ENCODE measurements around the gene CFAP410. TPM values are rescaled to one million over a fixed set of nuclear protein-coding genes. Genes with fewer than 3 reads are reported as not detected.

The CFAP410 gene
- total and polyA plus RNA-seq, 8 donors: 21.1 to 118 (median 32.8) TPM

DNA sequence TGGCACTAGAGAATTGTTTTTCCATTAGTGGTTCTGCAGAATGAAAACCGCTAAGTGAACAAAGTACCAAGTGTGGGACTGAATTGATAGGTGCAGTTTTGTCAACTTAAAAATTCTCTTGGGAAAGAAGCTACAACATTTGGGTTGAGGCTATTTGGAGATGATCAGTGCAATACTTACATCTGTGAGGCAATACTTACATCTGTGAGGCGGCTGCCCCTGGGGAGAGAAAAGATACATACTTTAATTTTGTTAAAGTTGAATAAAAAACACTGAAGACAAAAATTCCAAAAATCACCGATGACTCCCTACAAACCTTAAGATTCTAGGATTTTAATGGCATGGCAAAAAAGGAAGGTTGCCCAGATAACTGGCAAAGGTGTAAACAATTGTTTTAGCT, 1.7 kb downstream of the CFAP410 start:
- Histone ChIP-seq H3K4me3 (no peak overlapping the region), H3K27ac (peak overlapping the region in 4 of 5 donors; percentile 86 to 95 (median 90)), H3K4me1 (peaks cover 13 to 25% (median 19%) of the 10 kb centered on the region in 4 donors), H3K36me3 (peaks cover 5 to 34% (median 32%) of the 10 kb centered on the region in 4 donors), H3K27me3 (no peaks in the 10 kb centered on the region), H3K9me3 (no peaks in the 10 kb centered on the region)
- intact Hi-C loops (cut with DNase I; ENCODE audit: low total_unique reads): no loop called here
- no peak for DNase-seq
- TF ChIP-seq POLR2A (IDR thresholded peaks at IDR 0.05): no peak
- no peak for TF ChIP-seq CTCF (IDR thresholded peaks at IDR 0.05)
- TF ChIP-seq POLR2AphosphoS5 (IDR thresholded peaks at IDR 0.05): no peak
- TF ChIP-seq EP300 (IDR thresholded peaks at IDR 0.05): no peak
- 66 to 80% (median 76%) methylated on average over 3 of the region's 3 CpGs for WGBS, 5 donors

DNA sequence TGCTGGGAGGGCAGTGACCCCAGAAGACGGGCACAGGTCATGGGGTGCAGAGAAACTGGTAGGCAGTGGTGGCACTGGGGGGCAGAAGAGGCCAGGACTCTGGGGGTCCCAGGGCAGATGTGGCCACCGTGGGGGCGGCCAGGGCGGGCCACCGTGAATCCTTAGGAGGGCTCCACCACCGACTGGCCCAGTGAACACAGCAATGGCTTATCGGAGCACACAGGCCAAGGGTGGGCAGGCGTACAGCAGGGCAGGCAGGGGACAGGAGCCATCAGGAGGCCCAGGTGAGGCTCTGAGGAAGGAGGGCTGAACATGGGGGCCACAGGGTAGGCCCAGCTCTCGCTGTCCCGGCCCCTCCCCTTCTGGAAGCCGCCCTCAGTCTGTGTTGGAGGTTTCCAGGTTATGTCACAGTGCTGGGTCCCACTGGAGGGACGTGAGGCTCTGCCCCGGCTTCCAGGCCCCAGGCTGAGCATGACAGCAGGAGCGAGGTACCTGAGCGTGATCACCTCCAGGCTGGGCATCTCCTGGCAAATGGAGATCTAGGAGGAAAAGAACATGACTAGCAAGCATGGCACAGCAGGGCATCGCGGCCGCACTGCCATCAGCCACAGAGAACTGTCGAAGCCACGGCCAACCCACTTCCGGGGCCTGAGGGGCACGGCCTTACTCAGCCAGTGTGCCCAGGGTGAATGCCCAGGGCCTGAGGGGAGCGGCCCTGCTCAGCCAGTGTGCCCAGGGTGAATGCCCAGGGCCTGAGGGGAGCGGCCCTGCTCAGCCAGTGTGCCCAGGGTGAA, 3.7 kb downstream of the CFAP410 start:
- peaks cover 13 to 23% (median 19%) of the 10 kb centered on the region in 4 donors for H3K4me1 ChIP-seq
- TF ChIP-seq POLR2A (IDR thresholded peaks at IDR 0.05): no peak
- no peak for TF ChIP-seq POLR2AphosphoS5 (IDR thresholded peaks at IDR 0.05)
- no peaks in the 10 kb centered on the region for H3K9me3 ChIP-seq
- intact Hi-C loops (cut with DNase I; ENCODE audit: low total_unique reads): no loop called here
- 87 to 95% (median 95%) methylated on average over 18 to 23 of the region's 24 CpGs for WGBS, 5 donors
- no peaks in the 10 kb centered on the region for H3K27me3 ChIP-seq
- H3K27ac ChIP-seq: no peak overlapping the region
- peaks cover 7 to 53% (median 51%) of the 10 kb centered on the region in 4 donors for H3K36me3 ChIP-seq
- no peak for DNase-seq
- H3K4me3 ChIP-seq: no peak overlapping the region

GRCh38 chr21:44334329-44335030, 4.7 kb downstream of the CFAP410 start:
- intact Hi-C loops (cut with DNase I; ENCODE audit: low total_unique reads): no loop called here
- peaks cover 7 to 59% (median 56%) of the 10 kb centered on the region in 4 donors for H3K36me3 ChIP-seq
- DNase-seq: no peak
- H3K4me3 ChIP-seq: no peak overlapping the region
- WGBS, 5 donors: 75 to 87% (median 85%) methylated on average over 7 to 26 of the region's 26 CpGs
- H3K27me3 ChIP-seq: no peaks in the 10 kb centered on the region
- H3K4me1 ChIP-seq: peaks cover 6 to 13% (median 9%) of the 10 kb centered on the region in 4 donors
- no peak overlapping the region for H3K27ac ChIP-seq
- H3K9me3 ChIP-seq: no peaks in the 10 kb centered on the region
- TF ChIP-seq POLR2AphosphoS5 (IDR thresholded peaks at IDR 0.05): no peak
- no peak for TF ChIP-seq CTCF (IDR thresholded peaks at IDR 0.05)
- no peak for TF ChIP-seq EP300 (IDR thresholded peaks at IDR 0.05)
- TF ChIP-seq POLR2A (IDR thresholded peaks at IDR 0.05): no peak

DNA sequence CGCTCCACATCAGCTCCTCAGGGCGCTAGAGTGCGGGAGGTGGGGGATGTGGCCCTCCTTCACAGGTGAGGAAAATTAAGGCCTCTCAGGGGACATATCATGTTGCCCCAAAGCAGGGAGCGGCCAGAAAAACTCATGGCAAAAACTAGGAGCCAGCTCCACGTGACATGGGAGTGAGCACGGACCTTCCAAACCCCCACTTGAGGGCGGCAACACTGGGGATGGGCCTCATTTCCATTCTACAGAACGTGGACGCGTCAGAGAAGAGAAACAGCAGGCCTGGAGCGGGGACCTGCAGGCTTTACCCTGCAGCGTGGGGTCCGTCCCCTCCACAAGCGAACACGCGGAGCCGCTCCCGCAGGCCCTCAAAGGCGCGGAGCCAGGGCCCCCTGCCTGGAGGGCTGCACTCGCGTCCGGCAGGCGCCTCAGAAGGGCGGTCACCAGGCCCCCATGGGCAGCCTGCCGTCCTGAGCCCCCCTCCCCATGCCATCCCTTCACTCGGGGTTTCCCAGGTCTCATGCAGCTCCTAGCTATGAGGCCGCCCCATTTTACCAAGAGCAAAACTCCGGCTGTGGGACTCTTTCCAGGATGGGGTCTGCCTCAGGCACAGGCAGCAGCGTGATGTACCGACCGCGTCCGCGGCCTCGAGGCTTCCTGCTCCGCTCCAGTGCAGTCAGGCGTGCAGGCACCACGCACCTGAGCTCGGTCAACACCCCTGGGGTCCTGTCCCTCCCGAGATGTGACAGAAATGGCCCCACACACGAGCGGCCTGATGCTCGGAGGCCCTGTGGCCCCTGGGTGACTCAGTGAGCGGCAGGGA, 5.5 kb downstream of the CFAP410 start:
- Histone ChIP-seq H3K4me1 (peaks cover 5 to 13% (median 9%) of the 10 kb centered on the region in 4 donors), H3K4me3 (no peak overlapping the region), H3K27ac (no peak overlapping the region), H3K36me3 (peaks cover 7 to 64% (median 56%) of the 10 kb centered on the region in 4 donors), H3K9me3 (no peaks in the 10 kb centered on the region), H3K27me3 (no peaks in the 10 kb centered on the region)
- no peak for TF ChIP-seq CTCF (IDR thresholded peaks at IDR 0.05)
- no peak for TF ChIP-seq POLR2A (IDR thresholded peaks at IDR 0.05)
- TF ChIP-seq EP300 (IDR thresholded peaks at IDR 0.05): no peak
- no peak for TF ChIP-seq POLR2AphosphoS5 (IDR thresholded peaks at IDR 0.05)
- intact Hi-C loops (cut with DNase I; ENCODE audit: low total_unique reads): no loop called here
- no peak for DNase-seq
- 74 to 89% (median 87%) methylated on average over 23 to 45 of the region's 45 CpGs for WGBS, 5 donors

Data from stomach (tissue), 9 donors.